ENCODE results near the gene ARL11.

Gene ARL11

DNA sequence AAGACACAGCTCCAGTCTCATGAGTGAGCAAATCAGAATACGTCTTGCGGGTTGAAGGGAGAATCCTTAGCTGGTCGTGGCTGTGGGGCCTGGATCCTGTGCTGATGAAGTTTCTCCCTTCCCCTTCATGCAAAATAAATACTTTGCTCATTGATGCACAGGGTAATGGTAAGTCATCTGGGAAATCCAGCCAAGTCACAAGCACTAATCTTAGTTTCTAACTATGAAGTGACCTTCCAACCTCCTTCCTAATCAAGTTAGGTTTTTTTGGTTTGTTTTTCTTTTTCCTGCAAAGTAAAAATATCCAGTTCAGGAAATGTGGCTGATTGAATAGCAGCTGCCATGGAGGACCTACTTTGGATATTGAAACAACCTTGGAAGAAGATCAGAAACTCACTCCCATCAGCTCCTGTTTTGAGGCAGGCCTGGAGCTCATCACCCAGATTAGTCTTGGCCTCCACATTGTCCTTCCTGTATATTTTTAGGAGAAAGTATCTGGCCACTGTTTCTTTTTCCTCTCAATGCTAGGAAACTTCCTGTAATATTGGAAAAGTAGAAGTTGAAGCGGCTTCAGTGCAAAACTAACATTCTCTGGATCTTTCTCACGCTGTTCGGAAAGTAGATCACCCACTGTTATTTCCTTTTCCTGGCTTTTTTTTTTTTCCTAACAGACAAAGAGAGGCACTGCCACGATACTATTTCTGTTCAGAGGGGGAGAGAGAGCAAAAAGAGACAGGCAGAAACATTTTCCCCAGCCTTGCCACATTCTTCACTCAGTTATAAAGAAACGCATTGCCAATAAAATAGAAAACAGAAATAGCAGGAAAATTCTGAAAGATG, 12.3 kb upstream of the ARL11 start:
- DNase-seq: no peak

DNA sequence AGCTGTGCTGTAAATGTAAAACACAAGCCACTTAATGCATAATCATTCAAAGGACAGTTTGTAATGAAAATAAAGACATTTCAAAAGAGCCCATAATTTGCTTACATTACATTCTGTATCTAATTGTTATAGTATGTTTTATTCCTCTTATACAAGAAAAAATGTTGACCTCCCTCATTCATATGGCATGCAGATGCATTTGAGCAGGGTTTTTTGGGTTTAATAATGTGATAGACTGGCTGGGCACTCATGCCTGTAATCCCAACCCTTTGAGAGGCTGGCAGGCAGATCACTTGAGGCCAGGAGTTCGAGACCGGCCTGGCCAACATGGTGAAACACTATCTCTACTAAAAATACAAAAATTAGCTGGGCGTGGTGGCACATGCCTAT, 11.6 kb upstream of the ARL11 start:
- DNase-seq: no peak

DNA sequence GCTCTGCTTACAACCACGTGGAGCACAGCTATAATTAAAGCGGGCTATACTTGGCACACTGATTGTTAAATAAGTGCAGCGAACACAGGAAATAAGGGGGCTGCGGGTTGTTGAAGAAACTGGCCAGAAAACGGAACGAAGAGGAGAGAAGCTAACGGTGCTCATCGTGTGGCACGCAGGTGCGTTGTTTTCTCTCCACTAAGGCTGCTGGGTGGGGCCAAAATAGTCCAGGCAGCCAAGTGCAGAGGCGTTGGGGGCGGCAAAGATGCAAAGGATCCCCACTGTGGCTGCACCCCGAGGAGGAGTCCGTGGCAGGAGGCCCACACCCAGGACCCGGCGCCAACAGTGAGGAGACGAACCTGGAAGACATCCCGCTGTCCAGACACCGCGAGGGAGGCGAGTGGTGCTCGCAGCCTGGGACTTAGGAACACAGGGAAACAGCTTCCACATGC, 8.1 kb upstream of the ARL11 start:
- DNase-seq: peak in 1 of 5 donors; percentile 11

DNA sequence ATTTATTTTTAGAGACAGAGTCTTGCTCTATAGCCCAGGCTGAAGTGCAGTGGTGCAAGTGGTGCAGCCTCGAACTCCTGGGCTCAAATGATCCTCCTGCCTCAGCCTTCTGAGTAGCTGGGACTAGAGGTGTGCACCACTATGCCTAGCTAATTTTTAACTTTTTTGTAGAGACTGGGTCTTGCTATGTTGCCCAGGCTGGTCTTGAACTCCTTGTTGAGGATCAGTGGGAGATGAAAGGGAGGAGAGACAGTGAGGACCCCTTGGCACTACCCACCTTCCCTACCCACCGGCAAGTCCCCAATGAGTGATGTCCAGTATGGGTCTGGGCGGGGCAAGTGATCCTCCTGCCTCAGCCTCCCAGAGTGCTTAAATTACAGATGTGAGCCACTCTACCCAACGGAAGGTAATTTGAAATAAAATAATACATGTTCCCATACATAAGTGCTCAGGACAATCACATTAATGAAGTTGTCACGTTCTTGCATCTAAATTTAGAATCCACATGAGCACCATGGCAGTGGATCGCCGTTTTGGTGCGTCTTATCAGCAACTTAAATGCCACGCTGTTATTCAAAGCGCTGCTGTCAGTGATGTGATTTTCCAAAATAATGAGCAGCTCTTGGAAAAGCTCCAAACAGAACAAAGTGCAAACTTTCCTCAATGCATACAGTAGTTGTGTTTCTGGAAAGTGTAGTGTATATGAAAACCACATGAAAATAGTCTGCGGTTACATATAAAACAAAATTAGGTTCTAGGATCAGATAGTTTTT, 5.9 kb upstream of the ARL11 start:
- DNase-seq: no peak

DNA sequence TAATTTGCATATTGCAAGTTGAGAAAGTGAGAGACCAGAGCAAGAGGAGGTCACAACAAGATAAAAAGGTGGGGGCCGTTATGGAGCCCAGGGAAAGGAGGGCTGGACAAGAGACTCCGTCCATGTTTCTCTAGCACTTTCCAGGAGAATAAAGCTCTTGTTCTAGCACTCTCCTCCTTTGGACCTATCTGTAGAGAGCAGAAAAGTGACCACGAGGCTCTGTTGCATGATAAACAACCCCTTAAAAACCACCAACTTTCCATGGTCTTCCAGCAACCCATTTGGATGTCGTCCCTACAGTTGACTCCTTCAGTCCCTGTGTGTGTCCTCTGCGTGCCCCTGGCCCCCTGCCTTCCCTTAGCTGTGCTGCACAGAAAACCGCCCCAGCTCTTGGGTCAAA, 4.1 kb upstream of the ARL11 start:
- no peak for DNase-seq

DNA sequence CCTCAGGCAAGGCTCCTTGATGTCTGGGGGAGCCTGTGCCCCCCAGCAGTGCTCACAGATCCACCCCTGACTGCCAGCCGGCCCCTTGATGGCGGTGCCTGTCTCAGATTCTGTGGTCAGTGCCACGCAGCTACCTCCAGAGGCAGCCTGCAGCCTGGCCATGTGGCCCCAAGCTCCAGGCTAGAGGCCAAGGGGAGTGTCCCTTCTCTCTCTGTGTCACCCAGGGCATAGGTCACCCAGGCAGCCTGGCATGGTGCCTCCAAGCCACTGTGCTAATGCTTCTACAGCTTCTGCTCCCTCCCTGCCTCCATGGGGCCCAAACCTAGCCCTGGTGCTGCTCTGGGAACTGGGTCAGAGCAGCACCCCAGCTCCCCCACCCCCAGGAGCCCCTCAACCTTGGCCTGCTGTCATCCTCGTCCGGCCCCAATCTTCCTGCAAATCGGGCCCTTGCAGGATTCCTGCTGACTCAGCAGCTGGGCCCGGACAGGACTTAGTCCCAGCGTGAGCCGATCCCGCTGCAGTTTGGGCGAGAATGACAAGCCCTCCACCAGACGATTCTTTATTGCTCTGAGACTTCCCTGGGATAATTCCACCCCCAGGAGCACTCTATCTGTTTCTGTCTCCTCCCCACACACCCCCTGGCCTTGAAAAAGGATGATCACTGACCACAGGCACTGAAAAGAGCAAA, 2.8 kb upstream of the ARL11 start:
- no peak for DNase-seq

DNA sequence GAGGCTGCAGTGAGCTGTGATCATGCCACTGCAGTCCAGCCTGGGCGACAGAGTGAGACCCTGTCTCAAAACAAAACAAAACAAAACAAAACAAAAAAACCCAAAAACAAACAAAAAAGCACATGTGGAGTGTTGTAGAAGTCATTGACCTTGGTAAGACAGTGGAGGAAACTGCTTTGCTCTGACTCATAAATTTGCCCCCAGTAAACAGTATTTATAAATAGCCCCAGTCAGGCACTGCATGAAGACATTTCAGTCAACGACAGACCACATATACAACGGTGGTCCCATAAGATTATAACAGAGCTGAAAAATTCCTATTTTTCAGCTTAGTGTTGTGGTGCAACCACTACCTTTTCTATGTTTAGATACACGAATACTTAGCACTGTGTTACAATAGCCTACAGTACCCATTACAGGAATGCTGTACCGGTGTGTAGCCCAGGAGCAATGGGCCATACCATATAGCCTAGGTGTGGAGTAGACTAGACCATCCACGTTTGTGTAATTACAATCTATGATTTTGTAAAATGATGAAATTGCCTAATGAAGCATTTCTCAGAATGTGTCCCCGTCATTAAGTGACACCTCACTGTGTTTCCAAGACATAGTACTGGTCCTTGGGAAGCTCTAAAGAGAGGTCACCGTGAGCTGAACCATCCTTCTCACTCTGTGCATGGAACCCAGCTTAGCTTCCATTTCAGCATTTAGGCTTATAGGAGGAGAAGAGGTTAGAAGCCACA, 1.1 kb downstream of the ARL11 start:
- DNase-seq: no peak

DNA sequence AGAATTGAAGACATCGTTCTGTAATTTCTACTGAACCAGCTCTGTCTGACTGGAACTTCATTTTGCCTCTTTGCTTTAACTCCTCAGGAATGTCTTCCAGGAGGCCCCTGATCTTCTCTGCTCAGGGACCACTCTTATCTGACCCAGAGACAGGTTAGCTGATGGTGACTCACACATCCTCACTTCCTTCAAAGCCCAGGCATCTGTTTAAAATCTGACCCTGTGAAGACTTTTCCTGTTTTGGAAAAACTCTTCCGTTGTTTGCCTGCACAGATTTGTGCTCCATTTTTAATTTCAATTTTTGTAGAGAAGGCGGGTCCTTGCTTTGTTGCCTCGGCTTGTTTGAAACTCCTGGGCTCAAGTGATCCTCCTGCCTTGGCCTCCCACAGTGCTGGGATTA, 1.6 kb downstream of the ARL11 start:
- no peak for DNase-seq

DNA sequence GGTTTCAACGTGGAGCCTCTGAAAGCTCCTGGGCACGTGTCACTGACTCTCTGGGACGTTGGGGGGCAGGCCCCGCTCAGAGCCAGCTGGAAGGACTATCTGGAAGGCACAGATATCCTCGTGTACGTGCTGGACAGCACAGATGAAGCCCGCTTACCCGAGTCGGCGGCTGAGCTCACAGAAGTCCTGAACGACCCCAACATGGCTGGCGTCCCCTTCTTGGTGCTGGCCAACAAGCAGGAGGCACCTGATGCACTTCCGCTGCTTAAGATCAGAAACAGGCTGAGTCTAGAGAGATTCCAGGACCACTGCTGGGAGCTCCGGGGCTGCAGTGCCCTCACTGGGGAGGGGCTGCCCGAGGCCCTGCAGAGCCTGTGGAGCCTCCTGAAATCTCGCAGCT, 2.3 kb downstream of the ARL11 start:
- DNase-seq: no peak

DNA sequence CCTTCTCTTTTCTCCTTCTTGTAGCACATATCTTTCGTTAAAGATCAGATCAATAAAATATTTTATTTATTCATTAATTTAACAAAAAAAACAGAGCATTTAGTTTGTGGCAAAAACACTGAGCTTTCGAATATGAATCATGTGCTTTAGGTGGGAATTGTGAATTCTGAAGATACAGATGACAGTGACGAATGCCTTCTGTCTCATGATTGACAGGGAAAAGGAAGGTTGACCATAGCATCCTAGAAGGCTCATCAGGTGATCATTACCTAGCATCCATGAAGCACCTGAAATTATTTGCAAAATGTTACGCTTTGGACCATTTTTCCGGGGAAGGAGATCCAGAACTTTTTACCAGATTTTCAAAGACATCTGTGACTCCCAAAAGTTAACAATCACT, 3.8 kb downstream of the ARL11 start:
- DNase-seq: no peak

DNA sequence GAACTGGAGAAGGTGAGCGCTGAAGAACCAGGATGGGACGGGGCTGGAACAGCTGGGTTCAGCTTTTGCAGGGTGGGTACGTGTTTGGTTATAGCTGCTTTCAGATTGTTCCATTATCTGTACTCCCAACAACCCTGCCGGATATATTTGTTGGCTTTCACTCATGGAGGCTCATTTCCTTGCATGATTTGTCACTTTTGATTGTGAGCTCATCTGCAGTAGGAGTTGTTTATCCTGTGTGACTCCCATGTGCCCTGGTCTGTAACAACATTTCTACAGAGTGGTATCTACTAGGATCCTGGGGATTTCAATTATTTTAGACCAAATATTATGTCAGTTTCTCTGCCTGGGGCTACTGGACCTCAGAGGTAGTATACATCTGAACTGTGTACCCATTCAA, 5.4 kb downstream of the ARL11 start:
- no peak for DNase-seq

DNA sequence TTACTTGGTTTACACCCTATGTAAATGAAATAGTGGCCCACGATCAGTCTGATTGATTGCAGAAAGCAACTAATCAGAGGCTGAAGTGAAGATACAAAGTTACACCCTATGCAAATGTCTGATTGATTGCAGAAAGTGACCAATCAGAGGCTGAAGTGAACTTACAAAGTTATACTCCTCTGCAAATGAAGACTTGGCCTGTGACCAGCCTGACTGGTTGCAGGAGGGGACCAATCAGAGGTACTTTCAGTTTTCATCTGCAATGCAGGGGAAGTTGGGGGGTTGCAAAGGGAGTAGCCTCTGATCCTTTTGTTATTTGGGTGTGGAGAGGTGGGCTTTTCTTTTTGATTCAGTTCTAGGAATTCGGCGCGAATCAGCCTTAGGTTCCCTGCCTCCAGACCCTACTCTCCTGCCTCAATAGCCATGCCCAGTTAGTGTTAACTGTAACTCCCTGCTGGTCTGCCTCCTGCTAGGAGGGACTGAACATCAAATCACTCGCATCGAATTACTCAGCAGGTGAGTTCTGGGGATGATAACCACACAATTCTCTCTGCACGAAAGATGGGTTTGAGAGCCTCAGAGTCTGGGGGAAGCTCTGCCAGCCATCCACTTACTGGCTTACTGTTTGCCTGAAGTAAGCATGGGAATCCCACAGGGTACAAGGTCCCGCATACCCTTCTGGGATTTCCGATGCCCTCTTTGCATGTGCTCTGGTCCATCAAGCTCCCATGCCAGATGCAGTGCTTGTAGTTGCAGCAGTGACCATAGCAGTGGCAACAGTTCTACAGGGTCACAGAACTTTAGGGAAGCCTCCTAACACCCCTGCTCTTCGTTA, 7.5 kb downstream of the ARL11 start:
- DNase-seq: peak in 3 of 5 donors; percentile 9 to 56 (median 15)

DNA sequence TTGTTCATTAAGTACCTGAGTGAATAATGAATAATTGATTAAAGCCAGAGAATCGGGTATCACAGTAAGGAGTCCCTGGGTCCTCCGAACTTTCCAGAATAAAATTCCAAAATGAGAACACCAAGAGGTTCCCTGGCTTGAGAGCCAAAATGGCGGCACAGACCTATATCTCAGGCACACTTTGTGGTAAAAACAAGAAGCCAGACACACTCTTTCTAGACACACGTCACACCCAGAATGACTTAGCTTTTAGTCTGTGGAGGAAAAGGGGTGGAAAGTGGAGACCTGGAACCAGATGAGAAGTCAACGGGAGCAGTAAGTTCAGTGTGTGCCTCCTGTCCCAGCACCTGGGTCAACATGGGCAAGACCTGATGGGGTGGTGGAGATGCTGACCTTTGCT, 8.4 kb downstream of the ARL11 start:
- no peak for DNase-seq

DNA sequence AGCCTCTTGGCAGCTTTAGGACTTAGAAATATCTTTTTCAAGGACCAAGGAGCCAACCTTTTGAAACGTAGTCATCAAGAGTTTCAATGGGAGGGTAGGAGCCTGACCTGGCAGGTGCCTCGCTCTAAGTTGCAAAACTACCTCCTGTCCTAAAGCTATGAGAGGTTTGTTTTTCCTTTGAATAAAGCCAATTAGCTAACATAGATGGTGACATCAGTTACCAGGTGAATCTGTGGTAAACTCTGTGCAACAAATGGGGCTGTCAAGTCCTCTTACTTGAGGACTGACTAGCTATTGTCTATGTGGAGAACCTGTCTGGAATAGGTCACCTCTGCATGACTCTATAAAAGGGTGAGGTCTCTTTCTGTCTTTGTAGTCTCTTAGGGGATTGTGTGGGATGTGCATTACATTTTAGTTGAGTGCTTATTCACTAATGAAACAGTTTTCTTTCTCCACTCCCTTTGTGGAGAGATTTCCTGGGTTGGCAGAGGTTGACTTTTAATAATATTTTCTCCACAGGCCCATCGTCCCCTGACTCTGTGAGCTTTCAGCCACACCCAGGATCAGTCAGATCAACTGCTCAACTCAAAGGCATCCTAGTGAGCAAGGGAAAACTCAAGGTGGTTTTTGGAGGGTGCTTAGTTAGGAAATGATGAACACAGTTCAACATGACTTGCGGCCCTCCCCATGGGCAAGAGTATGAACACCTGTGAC, 9.9 kb downstream of the ARL11 start:
- no peak for DNase-seq

DNA sequence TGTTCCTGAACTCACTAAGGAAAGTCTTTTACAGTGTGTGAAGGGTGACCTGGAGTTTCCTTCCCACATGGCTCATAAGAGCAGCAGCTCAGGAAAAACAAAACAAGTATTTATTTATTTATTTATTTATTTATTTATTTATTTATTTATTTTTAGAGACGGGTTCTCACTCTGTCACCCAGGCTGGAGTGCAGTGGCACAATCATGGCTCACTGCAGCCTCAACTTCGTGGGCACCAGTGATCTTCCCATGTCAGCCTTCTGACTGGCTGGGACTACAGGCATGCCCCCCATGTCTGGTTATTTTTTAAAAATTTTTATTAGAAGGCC, 10.4 kb downstream of the ARL11 start:
- no peak for DNase-seq

DNA sequence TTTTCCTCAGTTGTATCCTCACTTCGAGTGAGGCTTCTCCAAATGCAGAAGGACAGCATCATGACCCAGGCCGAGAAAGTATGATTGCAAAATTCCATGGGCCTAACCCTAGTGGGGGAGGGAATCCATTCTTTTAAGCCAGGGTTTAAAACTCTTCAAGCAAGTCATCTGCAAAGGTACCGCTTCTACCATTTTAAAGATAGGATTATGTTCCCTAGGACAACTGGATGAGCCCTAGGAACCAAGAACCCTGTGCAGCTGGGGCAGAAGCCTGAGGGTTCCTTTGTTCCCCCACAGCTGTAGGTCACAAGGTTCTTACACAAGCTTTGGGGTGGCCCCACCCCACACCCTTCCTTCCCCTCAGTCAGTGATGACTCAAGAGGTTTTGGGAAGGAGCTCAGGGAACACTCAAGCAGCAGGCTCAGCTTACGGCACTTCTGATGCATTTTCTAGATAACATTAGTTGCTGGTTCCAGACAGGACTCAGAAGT, 13.5 kb downstream of the ARL11 start:
- DNase-seq: no peak

DNA sequence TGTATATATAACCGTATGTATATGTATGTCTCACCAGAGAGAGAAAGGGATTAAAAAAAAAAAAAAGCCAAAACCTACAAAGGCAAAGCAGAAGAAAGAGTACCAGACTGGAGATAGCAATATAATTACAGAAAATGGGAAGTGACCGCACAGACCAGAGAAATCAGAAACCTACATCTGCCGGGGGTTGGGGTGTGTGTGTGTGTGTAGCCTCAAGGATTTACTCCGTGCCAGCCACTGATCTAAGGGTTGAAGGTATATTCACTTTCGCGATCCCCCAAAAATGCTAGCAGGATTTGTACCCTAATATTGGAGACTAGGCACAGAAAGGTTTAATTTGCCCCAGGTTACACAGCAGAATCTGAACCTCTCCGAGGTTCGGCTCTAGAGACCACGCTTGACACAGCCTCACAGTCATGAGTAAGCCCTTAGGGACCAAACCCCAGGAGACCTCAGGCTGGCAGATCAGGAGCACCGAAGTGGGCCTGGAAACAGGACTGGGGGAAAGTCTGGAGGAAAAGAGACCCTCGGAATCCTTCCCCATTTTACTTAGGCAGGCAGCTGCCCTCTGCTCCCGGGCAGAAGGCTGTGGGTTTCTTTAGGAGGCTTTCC, 14.8 kb downstream of the ARL11 start:
- DNase-seq: no peak

DNA sequence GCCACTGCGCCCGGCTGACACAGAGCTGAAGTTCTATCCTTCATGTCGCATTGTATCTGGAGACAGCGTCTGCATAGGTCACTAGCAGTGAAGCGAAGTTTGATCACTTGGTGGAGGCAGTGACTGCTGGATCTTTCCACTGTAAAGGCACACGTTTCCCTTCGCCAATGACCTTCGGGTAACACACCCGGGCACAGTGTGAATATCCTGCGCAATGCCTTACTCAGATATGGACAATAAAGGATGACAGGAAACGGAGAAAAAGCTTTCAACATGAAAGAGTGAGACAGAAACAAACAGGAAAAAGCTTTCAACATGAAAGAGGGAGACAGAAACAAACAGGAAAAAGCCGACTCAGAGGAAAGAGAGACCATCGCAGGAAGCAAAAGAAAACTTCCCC, 17.1 kb downstream of the ARL11 start:
- peak in 1 of 5 donors; percentile 14 for DNase-seq

DNA sequence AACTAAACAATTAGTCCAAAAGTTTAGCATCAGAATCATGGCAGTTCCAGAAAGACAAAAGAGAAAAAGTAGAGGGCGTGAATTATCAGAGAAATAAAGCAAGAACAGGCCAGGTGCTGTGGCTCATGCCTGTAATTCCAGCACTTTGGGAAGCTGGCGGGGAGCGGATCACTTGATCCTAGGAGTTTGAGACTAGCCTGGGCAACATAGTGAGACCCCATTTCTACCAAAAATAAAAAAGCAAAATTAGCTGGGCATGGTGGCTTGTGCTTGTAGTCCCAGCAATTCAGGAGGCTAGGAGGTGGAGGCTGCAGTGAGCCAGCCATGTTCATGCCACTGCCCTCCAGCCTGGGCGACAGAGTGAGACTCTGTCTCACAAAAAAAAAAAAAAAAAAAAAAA, 18.4 kb downstream of the ARL11 start:
- DNase-seq: no peak

DNA sequence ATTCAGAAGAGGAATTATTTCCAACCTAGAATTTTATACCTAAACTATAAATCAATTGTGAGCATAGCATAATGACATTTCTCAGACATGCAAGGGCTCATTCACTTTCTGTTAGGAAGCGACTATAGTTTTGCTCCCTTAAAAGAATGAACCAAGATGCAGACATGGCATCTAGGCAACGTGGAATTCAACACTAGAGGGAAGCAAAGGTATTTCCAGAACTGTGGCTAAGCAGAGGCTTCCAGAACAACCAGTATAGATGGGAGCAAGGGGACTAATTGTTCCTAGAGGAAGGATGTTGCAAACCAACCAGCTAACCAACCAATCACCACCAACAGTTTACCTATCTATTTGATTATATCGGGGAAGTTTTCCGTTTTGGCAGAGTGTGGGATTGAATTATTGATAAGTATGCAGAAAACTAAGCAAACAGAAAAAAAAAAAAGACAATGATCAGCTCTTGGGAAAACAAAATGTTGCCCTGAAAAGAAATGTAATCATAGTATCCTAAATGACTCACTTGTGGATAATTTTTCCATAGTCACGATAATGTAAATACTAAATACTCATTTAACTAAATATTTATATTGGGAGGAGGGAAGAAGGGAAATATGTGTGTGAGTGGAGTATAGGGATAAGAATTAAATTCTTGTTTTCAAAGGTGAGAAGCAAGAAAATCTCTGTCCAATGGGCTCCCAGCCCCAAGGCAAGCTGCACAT, 21.1 kb downstream of the ARL11 start:
- DNase-seq: no peak
